ENCODE data around the gene SPOCK2.

DNA sequence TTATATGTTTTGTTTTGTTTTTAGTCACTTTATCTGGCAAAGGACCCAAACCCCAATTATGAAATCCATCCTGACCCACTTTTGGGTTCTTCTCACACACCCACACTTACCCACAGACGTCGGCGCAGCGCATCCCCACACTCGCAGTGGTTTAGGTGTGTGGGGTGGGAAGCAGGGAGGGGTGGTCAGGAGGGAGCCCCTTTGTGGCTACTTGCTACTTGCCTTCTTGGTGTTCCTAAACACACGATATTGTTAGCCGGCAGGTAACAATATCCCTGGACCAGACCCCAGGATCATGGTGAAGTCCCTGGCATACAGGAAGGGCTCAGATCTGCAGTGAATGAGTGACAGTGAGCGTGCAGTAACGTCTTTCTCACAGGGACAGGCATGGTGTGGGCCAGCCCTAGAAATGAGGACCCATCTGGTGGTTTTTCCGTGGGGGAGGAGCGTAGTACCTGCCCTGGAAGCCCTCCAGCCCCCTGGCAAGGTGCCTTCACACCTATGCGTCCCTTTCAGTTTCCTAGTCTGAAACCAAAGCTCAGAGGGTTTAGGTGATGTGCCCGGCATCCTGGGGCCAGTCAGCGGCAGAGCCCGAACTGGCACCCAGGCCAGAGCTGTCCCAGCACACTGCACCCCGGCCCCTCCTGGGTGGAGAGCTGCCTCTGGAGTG lies 4.4 kb downstream of the SPOCK2 start:
- TF ChIP-seq CTCF (IDR thresholded peaks at IDR 0.05) (no peak), POLR2A (IDR thresholded peaks at IDR 0.05) (no peak), POLR2AphosphoS5 (IDR thresholded peaks at IDR 0.05) (no peak)
